ENCODE measurements around the gene TTC7B. TPM values are rescaled to one million over a fixed set of nuclear protein-coding genes. Genes with fewer than 3 reads are reported as not detected.

TTC7B gene
- total RNA-seq, 1 experiment from 2014 or later: 21.3 TPM

DNA sequence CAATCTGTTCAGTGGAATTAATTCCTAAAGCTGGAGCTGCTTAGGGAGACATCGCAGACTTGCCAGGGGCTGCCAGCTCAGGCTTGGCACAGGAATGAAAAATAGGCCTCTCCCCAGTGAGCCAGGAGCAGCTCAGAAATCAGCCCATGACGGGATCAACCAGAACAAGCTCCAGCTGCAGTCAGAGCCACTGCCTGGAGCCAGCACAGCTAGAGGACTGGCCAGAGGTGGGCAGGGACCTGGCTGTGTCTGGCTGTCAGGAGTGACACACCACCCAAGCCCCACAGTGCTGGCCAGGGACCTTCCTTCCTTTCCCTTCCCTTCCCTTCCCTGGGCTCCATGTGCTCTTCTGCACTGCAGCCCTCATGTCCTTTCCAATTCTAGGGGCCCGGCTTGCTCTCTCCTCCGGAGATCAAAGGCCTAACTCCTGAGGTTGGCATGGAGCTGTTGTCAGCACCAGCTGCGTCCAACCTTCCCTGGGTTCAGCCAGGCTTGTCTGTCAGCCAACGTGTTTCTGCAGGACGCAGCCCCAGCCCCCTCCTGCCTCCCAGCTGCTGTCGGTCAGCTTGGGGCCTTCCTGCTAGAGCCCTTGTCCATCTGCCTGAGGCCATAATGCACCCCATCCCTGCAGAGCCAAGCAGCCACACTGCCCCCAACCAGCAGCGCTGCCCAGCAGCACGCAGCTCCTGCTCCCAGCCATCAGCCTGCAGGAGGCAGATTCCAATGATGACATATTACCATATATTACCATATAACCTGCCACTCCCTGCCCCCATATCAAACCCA, 270.1 kb downstream of the TTC7B start:
- DNase-seq (ENCODE audit: low read depth): no peak

DNA sequence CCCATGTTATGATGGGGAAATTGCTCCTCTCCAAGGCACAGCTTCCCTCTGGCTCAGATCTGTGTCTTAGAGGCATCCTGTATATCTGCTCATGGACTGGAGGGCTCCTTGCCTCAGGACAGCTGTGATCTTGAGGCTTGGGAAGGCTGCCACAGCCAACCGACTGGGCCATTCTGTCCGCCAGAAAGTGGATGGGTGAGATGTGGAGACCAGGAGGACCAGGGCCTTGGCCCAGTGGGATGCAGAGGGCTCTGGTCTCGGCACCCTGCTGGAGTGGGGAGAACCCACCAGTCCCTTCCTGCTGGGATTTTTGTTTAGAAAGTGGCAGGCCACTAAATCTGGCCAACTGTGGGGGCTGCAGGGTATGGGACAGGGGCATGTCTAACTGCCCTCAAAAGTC, 270.8 kb downstream of the TTC7B start:
- no peak for DNase-seq (ENCODE audit: low read depth)

DNA sequence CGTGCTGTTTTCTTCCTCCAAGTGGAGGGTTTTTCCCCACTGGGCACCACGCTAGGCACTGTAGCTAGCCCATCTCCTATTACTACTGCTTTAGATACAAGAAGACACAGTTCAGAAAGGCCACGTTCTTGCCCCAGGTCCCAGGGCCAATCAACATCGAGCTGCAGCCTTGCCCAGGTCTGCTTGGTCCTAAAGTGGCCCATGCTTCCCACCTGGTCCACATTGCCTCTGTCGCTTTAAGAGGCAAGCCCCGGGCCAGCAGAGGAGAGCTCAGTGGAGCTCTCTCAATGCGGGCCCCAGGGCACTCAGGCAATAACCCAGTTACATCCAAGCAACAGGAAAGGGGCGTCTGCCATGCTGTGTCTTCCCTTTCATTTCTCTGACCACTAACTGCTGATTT, 271.3 kb downstream of the TTC7B start:
- DNase-seq (ENCODE audit: low read depth): no peak

DNA sequence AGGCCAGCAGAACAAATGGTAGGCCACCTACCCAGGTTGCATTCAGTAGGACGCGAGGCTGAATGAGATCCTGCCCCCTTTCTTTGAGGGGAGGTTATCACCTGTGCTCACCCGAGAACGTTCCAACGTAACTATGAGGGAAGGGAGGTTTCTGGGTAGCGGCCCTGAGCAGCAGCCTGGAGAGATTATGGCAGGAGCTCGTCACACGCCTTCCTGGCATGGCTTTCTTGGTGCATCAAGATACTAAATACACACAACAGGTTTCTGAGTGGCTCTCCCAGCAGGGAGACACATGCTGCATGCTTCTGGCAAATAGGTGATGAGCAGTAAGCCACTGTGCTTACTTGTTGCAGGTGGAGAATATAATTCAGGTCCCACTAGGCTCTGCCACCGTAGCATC, 271.7 kb downstream of the TTC7B start:
- DNase-seq (ENCODE audit: low read depth): no peak

DNA sequence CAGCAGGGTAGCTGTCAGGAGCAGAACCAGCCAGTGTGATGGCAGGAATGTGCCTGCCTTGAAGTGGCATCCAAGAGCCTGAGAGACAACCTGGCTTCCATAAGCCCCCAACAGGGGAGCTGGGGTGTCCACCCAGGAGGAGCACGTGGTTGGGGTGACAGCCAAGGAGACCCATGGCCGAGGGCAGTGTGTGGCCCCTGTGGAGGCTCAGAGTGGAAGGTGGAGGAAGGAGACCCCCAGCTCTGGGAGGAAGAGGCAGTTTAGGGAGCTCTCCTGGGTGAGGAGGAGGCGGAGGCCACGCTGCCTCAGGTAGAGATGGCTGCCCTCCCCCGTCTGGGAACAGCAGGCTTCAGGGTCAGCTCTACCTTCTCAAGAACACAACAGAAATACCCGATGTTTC, 272.4 kb downstream of the TTC7B start:
- no peak for DNase-seq (ENCODE audit: low read depth)

DNA sequence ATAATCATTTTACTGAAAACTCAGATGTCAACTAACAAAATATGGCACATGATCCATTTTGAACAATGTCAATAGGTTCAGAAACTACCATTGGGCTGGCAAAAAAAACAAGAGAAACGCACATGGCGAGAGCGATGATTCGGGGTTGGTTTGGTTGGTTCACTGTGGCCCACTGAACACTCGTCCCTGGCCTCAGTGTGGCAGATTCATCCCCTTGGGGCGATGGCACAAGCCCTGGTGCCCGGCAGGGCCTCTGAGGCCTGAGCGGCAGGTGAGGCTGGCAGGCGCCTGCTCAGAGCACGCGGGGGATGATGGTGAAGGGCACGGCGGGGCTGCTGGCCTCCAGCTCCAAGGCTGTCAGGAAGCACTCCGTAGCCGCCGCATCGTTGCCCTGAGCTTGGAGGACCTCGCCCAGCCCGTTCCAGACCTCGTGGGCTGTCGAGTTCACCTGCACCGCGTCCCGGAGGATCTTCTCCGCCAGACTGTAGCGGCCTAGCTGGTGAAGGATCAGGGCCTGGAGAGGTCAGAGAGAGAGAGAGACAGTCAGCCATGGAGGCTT, 275.1 kb downstream of the TTC7B start:
- no peak for DNase-seq (ENCODE audit: low read depth)

DNA sequence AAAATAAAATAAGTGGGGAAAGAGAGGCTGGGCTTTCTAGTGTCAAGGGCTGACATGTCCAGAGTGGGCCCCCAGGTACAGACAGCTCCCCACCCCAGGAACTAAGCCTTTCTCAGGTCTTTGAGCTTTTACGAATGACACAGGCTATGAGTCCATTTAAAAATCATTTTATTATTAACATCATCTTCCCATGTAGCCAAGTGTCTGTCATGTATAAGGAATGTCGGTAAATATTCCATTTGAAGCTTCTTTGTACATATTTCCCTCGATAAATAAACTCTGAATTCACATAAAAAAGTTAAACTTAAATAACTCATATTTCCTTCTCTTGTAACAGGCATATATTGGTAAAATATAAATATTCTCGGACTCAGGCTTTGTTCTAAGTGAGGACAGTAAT, 275.8 kb downstream of the TTC7B start:
- DNase-seq (ENCODE audit: low read depth): no peak

DNA sequence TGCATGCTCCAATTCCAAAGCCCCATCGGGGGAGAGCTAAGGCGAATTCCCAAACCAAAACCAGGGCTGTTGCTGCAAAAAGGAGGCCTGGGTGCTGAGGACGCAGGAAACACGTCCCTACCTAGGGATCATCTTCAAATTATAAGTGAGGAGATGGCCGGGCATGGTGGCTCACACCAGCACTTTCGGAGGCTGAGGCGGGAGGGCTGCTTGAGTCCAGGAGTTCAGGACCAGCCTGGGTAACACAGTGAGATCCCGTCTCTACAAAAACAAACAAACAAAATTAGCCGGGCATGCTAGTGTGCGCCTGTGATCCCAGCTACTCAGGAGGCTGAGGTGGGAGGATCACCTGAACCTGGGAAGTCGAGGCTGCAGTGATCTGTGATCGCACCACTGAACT, 276.2 kb downstream of the TTC7B start:
- no peak for DNase-seq (ENCODE audit: low read depth)

DNA sequence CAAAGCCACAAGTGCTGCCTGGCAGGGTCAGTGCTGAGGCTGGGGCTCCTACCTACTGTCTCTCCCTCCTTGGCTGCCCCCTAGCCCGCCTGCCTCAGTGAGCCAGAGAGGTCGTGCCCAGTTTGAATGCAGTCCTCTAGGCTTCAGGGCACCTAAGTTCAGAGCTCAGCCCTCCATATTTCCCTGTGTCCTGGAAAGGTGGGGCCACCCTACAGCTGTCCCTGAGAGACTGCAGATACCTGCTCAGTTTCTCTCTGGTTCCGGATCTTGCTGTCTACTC, 276.8 kb downstream of the TTC7B start:
- DNase-seq (ENCODE audit: low read depth): no peak

DNA sequence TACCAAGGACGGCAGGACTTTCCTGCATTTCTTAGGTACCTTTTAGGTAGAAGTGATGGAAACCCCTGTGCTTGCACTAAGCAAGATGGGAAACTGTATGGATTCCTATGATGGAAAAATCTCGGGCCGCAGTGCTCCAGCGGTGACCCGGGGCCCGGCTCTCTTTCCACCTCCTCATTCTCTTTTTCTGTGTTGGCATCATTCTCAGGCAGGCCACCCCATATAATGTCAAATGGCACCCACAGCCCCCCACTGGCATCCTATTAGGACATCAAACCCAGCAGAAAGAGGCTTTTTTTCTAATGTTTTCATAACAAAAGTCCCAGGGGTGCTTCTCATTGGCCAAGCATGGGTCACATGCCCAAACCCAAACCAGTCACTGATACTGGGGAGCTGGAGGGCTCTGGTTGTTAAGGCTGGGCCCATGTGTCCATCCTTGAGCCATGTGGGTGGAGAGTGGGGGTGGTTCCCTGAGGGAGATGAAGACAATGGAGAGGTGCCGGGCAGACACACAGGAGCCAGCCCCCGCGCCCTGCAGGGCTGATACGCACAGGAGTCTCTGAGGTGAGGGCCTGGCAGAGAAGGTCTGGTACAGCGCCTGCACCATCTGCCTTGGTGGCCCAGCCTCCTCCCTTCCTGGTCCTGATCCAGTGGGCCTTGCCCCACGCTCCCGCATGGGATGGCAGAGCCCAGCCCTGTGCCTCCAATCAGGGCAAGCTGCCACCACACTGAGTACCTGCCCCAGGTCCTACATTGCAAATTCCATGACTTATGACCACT, 277.3 kb downstream of the TTC7B start:
- DNase-seq (ENCODE audit: low read depth): no peak

DNA sequence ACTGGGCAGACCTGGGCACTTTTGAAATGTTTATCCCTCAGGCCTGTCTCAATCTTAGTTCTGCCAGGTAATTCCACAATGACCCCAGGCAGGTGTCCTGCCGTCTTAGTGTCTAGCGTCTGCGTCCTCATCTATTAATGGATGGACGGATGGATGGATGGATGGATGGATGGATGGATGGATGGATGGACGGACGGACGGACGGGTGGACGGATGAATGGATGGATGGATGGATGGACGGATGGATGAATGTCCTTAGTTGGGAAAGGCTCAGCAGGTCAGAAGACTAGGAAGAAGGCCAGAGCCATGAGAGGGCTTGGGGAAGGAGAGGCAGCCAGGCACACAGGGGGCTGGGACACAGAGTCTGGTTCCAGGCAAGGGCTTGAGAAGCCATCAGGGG, 278.1 kb downstream of the TTC7B start:
- DNase-seq (ENCODE audit: low read depth): no peak

DNA sequence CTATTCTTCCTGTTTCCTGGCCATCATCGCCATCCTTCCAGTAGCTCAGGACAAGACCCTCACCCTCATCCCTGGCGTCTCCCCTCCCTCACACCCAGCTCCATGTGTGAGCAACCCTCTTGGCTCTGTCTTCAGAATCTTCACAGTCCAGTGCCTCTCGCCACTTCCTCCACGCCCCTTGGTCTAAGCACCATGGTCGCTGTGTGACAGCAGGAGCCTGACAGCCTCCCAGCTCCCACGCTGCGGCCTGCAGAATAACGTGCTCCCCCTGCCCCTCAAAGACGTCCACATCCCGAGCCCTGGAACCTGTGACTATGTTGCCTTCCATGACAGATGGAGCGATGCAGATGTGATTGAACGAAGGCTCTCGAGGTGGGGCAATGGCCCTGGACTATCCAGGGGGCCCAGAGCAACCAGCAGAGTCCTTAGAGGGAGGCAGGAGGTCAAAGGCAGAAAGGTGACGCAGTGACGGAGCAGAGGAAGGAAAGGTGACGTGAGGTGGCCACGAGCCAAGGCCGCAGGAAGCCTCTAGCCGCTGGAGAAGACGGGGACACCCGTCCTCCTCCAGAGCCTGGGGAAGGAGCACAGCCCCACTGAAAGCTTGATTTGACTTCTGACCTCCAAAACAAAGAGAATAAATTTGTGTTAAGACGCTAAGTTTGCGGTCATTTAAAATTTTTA, 279.6 kb downstream of the TTC7B start:
- DNase-seq (ENCODE audit: low read depth): peak; percentile 32

DNA sequence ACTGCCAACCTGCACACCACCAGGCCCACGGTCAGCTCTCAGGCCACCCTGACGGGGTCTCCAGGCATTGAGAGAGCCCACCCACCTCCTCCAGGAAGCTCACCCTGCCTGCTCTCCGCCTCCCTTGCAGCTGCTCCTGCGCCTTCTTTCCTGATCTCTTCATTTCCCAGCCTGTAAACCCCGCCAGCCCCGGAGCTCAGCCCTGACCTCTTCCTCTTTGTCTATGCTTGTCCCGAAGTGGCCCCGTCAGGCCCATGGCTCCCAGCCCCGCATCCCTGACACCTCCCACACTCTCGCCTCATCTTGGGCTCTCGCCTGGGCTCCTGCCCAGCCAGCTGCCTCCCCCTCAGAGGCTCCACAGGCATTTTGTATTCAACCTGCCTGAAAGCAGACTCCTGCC, 280.1 kb downstream of the TTC7B start:
- no peak for DNase-seq (ENCODE audit: low read depth)

DNA sequence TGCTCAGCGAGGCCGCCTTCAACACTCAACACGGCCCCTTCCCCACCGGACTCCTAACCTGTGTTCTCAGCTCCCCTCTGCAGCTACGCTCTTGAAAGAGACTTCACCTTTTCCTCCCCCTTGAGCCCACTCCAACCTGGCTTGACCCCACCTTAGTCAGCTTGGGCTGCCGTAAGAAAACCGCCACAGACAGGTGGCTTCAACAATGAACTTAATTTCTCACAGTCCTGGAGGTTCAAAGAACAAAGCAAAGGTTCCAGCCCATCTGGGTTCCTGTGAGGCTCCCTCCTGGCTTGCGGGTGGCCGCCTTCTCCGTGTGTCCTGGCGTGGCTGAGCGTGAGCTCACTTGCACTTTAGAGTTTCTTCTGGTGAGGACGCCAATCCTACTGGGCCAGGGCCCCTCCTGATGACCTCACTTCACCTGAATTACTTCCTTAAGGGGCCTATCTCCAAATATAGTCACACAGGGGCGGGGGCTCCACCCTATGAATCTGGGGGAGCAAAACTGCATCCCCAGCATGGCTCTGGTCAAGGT, 280.6 kb downstream of the TTC7B start:
- no peak for DNase-seq (ENCODE audit: low read depth)

DNA sequence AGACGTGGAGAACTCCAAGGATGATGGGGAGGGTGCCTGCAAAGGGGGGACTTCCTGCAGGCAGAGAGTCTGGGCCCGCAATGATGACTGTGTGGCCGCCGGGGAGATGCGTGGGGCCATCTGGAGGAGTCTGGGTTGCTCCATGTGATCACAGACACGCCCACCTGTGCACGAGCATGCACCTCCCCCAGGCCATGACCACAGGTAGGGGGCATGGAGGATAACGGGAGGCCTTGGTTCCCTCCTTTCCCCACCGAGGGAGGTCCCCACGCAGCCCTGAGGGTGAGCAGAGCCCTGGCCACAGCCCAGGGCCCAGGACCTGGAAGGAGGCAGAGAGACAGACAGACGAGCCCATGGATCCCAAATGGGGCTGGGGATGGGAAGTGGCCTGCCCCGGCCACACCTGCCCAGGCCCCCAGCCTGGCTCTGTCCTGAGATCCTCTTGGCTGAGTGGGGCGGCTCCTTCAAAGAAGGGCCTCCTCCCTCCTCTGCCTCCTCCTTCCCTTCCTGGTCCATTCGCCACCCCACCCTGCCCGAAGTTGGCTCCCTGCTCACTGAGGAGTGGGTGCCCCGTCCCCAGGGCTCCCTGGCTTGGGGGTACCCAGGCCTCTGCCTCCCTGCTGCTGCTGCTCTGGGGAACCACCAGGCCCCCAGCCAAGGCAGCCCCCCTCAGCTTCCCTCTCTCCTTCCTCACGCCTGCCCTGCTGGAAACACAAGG, 281.2 kb downstream of the TTC7B start:
- no peak for DNase-seq (ENCODE audit: low read depth)

DNA sequence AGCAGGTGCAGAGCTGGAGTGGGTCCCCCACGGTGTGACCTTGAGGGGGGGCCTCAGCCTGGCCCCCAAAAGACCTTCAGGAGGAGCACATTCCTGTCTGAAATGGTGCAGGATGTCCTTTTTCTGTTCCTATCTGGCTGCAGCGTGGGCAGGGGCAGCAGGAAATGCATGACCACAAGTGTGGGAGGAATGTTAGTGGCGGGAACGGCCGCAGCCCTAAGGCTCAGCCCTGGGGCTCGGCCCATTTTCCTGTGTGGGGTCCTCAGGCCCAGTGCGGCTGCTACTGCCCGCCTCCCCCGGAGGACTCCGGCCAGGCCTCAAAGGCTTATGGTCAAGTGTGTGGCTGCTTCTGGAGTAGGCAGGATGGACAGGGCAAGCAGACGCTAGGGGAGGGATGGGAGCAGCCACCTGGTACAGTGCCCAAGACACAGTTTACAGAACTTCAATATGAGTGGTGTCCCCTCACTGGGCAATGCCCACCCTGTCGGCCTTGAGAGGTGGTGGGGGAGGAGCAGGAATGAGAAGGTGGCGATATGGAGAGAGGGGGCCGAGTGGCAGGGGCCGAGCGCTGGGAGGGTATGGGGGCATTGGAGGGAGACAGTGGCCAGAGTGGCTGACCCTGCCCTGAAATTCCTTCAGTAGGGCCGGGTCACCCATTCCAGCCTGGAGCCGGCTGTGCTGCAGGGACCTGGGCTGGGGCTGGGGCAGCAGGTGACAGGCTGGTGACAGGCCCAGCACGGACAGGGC, 282.0 kb downstream of the TTC7B start:
- DNase-seq (ENCODE audit: low read depth): peak; percentile 66

DNA sequence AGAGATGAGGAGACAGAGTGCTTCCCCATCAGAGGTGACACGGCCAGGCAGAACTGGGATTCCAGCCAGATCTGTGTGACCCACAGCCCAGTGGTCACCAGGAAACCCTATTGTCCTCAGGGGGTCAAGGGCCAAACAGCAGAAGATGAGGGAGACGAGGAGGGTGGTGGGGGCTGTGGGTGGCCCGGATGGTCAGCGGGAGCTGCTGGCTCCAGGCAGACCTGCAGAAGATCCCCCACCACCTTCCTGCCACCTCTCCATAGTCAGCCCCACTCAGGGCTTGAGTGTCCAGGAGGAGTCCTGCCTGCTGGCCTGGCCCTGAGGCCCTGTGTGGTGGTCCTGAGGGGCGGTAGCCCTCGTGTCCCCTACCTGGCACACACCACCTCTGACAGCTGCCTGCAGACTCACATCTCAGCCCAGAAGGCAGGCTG, 282.6 kb downstream of the TTC7B start:
- no peak for DNase-seq (ENCODE audit: low read depth)

DNA sequence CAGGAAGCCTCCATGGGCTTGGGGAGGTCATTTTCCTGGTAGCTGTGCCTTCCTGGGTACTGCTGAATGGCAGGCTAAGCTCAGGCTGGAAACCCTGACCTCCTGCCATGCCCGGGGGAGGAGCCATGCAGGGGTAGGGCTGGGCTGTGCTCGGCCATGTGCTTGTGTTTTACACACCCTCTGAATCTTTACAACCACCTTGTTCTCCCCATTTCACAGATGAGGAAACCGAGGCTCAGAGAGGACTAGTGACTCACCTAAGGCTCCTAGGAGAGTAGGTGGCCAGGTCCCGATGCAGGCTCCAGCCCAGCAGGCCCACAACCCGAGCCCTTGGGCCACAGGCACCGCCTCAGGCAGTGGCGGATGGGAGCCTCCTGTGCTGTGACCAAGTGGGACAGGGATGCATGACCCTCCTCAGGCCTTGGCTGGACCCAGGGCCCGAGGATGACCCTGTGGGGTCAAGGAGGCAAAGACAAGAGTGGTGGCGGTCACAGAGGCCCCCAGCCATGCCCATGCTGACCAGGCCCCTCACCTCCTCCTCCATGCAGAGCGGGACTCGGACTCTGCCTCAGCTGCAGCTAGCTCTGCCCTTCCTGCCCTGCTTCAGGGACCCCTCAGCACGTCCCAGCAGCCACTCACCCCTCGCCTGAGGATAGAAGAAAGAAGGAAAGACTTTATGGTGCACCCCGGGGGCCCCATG, 283.3 kb downstream of the TTC7B start:
- DNase-seq (ENCODE audit: low read depth): no peak

DNA sequence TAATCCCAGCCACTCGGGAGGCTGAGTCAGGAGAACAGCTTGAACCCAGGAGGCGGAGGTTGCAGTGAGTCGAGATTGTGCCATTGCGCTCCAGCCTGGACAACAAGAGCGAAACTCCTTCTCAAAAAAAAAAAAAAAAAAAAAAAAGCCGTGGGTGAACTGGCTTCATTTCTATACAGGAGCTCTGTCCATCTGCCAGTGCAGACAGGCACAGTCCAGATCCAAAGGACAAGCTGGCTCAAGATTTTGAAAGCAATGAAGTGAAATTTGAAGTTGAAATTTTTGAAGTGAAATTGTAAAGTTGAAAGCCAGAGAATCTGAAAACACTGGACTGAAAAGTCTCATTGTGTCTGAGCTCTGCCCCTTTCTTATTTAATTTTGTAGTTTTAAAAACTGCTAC, 284.7 kb downstream of the TTC7B start:
- no peak for DNase-seq (ENCODE audit: low read depth)

DNA sequence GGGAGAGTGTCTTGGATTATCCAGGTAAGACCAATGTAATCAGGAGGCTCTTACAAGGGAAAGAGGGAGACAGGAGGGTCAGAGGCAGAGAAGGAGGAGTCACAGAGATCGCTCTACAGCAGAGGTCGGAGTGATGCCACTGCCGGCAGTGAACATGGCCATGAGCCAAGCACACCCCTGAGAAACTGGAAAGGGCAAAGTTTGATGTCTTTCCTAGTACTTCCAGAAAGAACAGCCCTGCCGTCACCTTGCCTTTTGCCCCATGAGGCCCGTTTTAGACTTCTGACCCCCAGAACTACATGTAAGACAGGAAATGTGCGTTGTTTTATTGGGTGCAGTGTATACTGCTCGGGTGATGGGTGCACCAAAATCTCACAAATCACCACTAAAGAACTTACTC, 285.7 kb downstream of the TTC7B start:
- DNase-seq (ENCODE audit: low read depth): no peak
